ENCODE measurements around the gene CCDC187. TPM values are rescaled to one million over a fixed set of nuclear protein-coding genes. Genes with fewer than 3 reads are reported as not detected.

The CCDC187 gene
- polyA plus RNA-seq, 1 donor from 2014 or later = 0.15 TPM

GRCh38 chr9:136284951-136285350 is 18.9 kb downstream of the CCDC187 start:
- no peaks in the 10 kb centered on the region for H3K36me3 Mint-ChIP-seq
- peaks cover 5% of the 10 kb centered on the region for H3K27me3 Mint-ChIP-seq
- no peak overlapping the region for H3K4me3 Mint-ChIP-seq
- no peaks in the 10 kb centered on the region for H3K9me3 Mint-ChIP-seq
- no peak overlapping the region for H3K27ac Mint-ChIP-seq
- H3K4me1 Mint-ChIP-seq = peaks cover 3 to 9% (median 7%) of the 10 kb centered on the region in 3 donors

DNA sequence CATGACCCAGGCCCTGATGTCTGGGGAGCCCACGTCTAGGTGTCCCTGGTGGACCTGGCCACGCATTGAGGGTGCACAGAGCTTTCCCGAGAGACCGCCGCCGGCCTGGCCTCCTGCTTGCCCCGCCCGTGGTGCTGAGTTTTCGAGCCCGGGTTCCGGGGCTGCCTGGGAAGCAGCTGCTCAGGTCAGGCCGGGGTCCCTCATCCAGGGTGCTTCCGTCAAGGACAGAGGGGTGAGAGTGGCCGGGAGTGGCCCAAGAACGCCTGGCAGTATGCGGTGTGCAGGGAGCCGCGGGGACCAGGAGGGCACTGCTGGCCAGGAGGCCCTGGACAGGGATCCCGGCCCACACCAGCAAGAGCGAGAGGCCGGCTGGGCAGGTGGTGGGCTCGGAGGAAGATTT is 19.6 kb downstream of the CCDC187 start:
- Mint-ChIP-seq H3K9me3 (no peaks in the 10 kb centered on the region), H3K27me3 (peaks cover 5% of the 10 kb centered on the region), H3K4me1 (peaks cover 3 to 9% (median 7%) of the 10 kb centered on the region in 3 donors), H3K4me3 (no peak overlapping the region), H3K27ac (no peak overlapping the region), H3K36me3 (no peaks in the 10 kb centered on the region)

GRCh38 chr9:136283291-136284235 is 20.3 kb downstream of the CCDC187 start:
- peak overlapping the region in 1 of 3 donors; percentile 53 for H3K27ac Mint-ChIP-seq
- no peaks in the 10 kb centered on the region for H3K9me3 Mint-ChIP-seq
- H3K4me1 Mint-ChIP-seq = peaks cover 3 to 9% (median 7%) of the 10 kb centered on the region in 3 donors
- H3K27me3 Mint-ChIP-seq = peaks cover 5% of the 10 kb centered on the region
- H3K36me3 Mint-ChIP-seq = no peaks in the 10 kb centered on the region
- peak overlapping the region; percentile 42 to 95 (median 78) for H3K4me3 Mint-ChIP-seq

DNA sequence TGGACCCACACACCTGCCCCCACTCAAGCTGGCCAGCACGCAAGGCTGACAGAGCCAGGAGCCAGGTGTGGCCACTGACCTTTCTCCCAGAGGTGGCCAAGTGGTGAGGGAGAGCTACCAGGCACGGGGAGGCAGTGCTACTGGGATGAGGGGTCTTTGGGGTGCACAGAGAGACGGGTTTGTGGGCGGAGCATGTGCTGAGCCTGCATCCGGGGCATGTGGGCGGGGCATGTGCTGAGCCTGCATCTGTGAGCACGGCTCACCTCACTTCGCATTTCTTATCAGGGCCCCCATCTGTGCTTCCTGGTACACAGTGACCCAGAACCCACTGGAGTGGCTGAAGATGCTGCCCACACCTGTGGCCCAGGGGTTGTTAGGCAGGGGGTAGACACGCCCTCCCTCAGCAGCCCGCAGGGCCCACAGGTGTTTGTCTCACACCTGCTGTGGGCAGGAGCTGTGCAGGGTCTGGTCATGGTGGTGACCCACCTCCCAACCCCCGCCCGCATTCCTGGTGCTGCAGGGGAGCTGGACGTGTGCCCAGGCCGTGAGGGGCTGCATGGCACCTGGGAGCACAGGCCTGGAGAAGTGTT is 21.5 kb downstream of the CCDC187 start:
- Mint-ChIP-seq H3K9me3 (no peaks in the 10 kb centered on the region), H3K4me3 (peak overlapping the region in 2 of 4 donors; percentile 73 to 81), H3K27ac (no peak overlapping the region), H3K4me1 (peaks cover 3 to 9% (median 8%) of the 10 kb centered on the region in 3 donors), H3K27me3 (peaks cover 3% of the 10 kb centered on the region), H3K36me3 (no peaks in the 10 kb centered on the region)

DNA sequence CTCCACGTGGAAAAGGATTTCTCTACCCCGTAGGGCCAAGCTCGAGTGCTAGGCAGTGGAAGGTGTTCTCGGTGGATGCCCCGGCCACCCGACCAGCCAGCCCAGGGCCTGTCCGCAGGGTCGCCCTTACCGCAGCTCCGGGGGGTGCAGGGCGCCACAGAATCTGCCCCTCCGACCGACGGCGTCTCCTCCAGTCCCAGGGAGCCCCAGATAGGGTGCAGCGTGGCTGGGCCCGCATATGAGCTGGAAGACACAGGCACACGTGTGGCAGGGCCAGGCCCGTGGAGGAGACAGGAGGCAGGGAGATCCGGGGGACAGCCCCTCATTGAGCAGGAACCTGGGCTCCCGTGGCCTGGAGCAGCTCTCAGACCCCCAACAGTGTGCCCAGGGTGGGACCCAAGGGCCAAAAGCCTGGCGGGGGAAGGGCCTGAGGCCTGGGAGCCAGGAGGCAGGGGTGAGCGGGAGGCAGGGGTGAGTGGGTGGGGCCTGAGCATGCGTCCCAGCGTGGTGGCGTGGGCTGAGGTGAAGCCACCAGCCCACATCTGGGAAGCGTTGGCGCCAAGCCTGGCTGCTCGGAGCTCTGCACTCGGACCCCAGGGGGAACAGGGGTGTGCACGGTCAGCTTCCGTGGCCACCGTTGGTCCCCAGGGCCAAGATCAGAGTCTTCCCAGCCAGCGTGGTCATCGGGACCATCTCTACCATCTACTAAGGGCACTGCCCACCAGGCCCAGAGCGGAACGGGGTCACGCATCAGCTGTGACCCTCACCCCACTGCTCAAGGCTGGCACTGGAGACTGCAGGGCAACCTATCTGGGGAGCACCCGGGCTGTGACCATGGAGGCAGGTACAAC is 22.2 kb downstream of the CCDC187 start:
- Mint-ChIP-seq H3K4me1 (peaks cover 3 to 9% (median 8%) of the 10 kb centered on the region in 3 donors), H3K36me3 (no peaks in the 10 kb centered on the region), H3K9me3 (no peaks in the 10 kb centered on the region), H3K4me3 (peak overlapping the region in 2 of 4 donors; percentile 73 to 81), H3K27ac (no peak overlapping the region), H3K27me3 (peaks cover 4% of the 10 kb centered on the region)

GRCh38 chr9:136280535-136281315 is 23.2 kb downstream of the CCDC187 start:
- H3K9me3 Mint-ChIP-seq = no peaks in the 10 kb centered on the region
- peaks cover 3 to 9% (median 8%) of the 10 kb centered on the region in 3 donors for H3K4me1 Mint-ChIP-seq
- no peaks in the 10 kb centered on the region for H3K36me3 Mint-ChIP-seq
- H3K4me3 Mint-ChIP-seq = no peak overlapping the region
- no peak overlapping the region for H3K27ac Mint-ChIP-seq
- H3K27me3 Mint-ChIP-seq = peaks cover 6% of the 10 kb centered on the region

GRCh38 chr9:136279471-136279870 is 24.4 kb downstream of the CCDC187 start:
- no peaks in the 10 kb centered on the region for H3K36me3 Mint-ChIP-seq
- H3K4me1 Mint-ChIP-seq = peaks cover 3 to 9% (median 8%) of the 10 kb centered on the region in 3 donors
- H3K27ac Mint-ChIP-seq = no peak overlapping the region
- no peaks in the 10 kb centered on the region for H3K9me3 Mint-ChIP-seq
- no peak overlapping the region for H3K4me3 Mint-ChIP-seq
- peaks cover 8% of the 10 kb centered on the region for H3K27me3 Mint-ChIP-seq

DNA sequence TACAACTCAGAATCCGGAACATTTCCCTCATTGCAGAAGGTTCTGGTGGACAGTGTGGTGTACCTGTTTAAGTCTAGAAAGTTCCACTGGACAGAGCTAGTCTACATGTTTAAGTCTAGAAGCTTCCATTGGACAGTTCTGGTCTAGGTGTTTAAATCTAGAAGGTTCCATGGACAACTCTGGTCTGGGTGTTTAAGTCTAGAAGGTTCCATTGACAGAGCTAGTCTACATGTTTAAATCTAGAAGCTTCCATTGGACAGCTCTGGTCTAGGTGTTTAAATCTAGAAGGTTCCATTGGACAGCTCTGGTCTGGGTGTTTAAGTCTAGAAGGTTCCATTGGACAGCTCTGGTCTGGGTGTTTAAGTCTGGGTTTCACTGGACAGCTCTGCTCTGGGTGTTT is 25.0 kb downstream of the CCDC187 start:
- H3K9me3 Mint-ChIP-seq = no peaks in the 10 kb centered on the region
- no peaks in the 10 kb centered on the region for H3K36me3 Mint-ChIP-seq
- no peak overlapping the region for H3K4me3 Mint-ChIP-seq
- peaks cover 8% of the 10 kb centered on the region for H3K27me3 Mint-ChIP-seq
- H3K27ac Mint-ChIP-seq = no peak overlapping the region
- H3K4me1 Mint-ChIP-seq = peaks cover 3 to 9% (median 8%) of the 10 kb centered on the region in 3 donors

DNA sequence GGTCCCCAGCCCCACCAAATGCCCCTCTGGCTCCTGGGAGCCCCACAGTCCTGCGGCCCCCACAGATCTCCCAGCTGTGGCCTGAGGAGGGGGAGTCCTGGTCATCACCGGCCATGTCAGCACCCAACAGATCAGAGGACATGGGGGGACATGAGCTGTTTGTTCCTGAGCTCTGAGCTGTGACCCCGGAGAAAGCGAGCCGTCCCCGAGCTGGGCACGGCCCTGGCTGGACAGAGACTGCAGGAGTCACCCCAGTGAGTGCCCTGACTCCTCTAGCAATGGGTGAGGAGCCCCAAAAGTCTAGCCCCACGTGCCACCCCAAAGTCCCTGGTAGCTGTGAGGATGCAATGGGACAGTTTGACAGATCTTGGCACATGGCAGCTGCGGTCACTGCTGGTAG is 25.7 kb downstream of the CCDC187 start:
- H3K27me3 Mint-ChIP-seq = peaks cover 6% of the 10 kb centered on the region
- H3K4me1 Mint-ChIP-seq = peaks cover 0 to 4% (median 4%) of the 10 kb centered on the region in 3 donors
- no peaks in the 10 kb centered on the region for H3K36me3 Mint-ChIP-seq
- no peak overlapping the region for H3K4me3 Mint-ChIP-seq
- no peaks in the 10 kb centered on the region for H3K9me3 Mint-ChIP-seq
- H3K27ac Mint-ChIP-seq = no peak overlapping the region

- Mint-ChIP-seq H3K36me3 (no peaks in the 10 kb centered on the region), H3K4me1 (peaks cover 0 to 4% (median 4%) of the 10 kb centered on the region in 3 donors), H3K27ac (no peak overlapping the region), H3K9me3 (no peaks in the 10 kb centered on the region), H3K27me3 (peaks cover 6% of the 10 kb centered on the region), H3K4me3 (no peak overlapping the region)
These were observed 26.1 kb downstream of the CCDC187 start for GRCh38 chr9:136277746-136278145.

DNA sequence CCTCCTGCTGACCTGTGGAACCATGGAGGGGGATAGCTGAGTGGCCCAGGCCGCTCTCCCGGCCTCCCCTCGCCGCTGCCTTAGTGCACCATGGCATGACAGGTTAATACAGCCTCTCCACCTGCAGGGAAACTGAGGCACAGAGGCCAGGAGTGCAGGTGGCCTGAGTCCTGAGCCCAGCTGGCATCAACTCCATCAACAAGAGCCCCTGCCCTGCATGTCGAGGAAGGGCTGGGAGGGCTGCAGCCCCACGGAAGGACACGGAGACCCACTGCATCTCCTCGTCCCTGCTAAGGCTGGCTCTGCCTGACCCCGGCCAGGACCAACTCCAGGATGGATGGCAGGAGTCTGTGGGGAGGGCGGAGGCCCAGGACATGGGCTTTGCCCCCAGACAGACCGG is 27.2 kb downstream of the CCDC187 start:
- no peak overlapping the region for H3K27ac Mint-ChIP-seq
- no peaks in the 10 kb centered on the region for H3K9me3 Mint-ChIP-seq
- peaks cover 5% of the 10 kb centered on the region for H3K27me3 Mint-ChIP-seq
- H3K36me3 Mint-ChIP-seq = no peaks in the 10 kb centered on the region
- H3K4me3 Mint-ChIP-seq = no peak overlapping the region
- H3K4me1 Mint-ChIP-seq = peaks cover 0 to 4% (median 0%) of the 10 kb centered on the region in 3 donors

GRCh38 chr9:136275655-136276429 is 28.1 kb downstream of the CCDC187 start:
- no peak overlapping the region for H3K27ac Mint-ChIP-seq
- no peaks in the 10 kb centered on the region for H3K9me3 Mint-ChIP-seq
- H3K4me1 Mint-ChIP-seq = peaks cover 0 to 4% (median 0%) of the 10 kb centered on the region in 3 donors
- H3K27me3 Mint-ChIP-seq = peaks cover 5% of the 10 kb centered on the region
- H3K4me3 Mint-ChIP-seq = no peak overlapping the region
- H3K36me3 Mint-ChIP-seq = no peaks in the 10 kb centered on the region

GRCh38 chr9:136274786-136275654 is 28.9 kb downstream of the CCDC187 start:
- H3K4me3 Mint-ChIP-seq = no peak overlapping the region
- peaks cover 5% of the 10 kb centered on the region for H3K27me3 Mint-ChIP-seq
- H3K9me3 Mint-ChIP-seq = no peaks in the 10 kb centered on the region
- peaks cover 0 to 4% (median 0%) of the 10 kb centered on the region in 3 donors for H3K4me1 Mint-ChIP-seq
- no peaks in the 10 kb centered on the region for H3K36me3 Mint-ChIP-seq
- no peak overlapping the region for H3K27ac Mint-ChIP-seq
